ENCODE results near the gene CCDC91. TPM values are rescaled to one million over a fixed set of nuclear protein-coding genes. Genes with fewer than 3 reads are reported as not detected.
"Not testable (repeated sequence)": the region's sequence is repeated elsewhere in the genome, so short reads cannot be mapped to it uniquely, and the experiment has no call there.

The CCDC91 gene
- total RNA-seq, 1 donor from 2014 or later: 23.2 TPM

DNA sequence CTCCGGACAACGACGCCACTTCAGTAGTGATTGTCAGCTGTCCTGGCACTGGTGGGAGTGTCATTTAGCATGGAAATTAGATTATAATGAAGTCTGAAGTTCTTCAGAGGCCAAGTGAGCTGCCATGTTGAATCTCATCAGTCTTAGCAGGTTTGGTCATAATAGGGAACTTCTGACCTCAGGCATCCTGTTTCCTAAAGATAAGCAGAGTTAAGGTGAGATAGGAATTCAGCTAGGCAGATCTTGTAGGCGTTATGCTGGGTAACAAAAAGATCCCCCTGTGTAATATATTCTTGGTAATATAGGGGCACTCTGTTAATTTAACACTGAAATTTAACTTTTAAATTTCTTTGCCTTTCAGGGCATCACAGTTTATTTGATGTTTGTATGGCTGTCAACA lies 137.5 kb downstream of the CCDC91 start:
- no peak overlapping the region for H3K27ac Mint-ChIP-seq
- no peaks in the 10 kb centered on the region for H3K4me1 Mint-ChIP-seq (ENCODE audit: unreplicated experiment)
- no peak overlapping the region for H3K4me3 Mint-ChIP-seq
- TF ChIP-seq, protein P1, sequence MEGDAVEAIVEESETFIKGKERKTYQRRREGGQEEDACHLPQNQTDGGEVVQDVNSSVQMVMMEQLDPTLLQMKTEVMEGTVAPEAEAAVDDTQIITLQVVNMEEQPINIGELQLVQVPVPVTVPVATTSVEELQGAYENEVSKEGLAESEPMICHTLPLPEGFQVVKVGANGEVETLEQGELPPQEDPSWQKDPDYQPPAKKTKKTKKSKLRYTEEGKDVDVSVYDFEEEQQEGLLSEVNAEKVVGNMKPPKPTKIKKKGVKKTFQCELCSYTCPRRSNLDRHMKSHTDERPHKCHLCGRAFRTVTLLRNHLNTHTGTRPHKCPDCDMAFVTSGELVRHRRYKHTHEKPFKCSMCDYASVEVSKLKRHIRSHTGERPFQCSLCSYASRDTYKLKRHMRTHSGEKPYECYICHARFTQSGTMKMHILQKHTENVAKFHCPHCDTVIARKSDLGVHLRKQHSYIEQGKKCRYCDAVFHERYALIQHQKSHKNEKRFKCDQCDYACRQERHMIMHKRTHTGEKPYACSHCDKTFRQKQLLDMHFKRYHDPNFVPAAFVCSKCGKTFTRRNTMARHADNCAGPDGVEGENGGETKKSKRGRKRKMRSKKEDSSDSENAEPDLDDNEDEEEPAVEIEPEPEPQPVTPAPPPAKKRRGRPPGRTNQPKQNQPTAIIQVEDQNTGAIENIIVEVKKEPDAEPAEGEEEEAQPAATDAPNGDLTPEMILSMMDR (conservative IDR thresholded peaks at IDR 0.05): no peak
- H3K9me3 Mint-ChIP-seq: no peaks in the 10 kb centered on the region
- DNase-seq (ENCODE audit: extremely low spot score, unreplicated experiment): no peak
- H3K36me3 Mint-ChIP-seq: peaks cover 18% of the 10 kb centered on the region
- H3K27me3 Mint-ChIP-seq: no peaks in the 10 kb centered on the region

DNA sequence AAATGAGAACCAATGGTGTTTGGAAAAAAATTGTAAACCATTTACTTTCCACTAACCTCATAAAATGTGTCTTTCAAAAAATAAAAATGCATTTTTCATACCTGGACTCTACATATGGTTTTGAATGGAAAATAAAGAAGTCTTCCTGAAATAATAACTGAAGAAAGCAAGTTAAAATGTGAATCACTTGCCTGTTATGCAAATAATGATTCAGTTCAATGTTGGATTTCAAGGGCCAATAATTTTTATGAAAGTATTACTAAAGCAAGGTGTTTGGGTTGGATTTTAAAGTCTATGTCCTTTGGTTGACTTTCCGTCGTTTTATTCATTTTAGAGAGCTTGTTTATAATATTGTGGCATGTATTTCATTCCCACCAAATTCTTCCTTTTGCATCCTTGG lies 138.7 kb downstream of the CCDC91 start:
- no peak for DNase-seq (ENCODE audit: extremely low spot score, unreplicated experiment)
- H3K9me3 Mint-ChIP-seq: peaks cover 6% of the 10 kb centered on the region
- H3K36me3 Mint-ChIP-seq: peaks cover 21% of the 10 kb centered on the region
- H3K4me1 Mint-ChIP-seq (ENCODE audit: unreplicated experiment): no peaks in the 10 kb centered on the region
- H3K27me3 Mint-ChIP-seq: no peaks in the 10 kb centered on the region
- H3K27ac Mint-ChIP-seq: no peak overlapping the region
- TF ChIP-seq, protein P1 (conservative IDR thresholded peaks at IDR 0.05): no peak
- no peak overlapping the region for H3K4me3 Mint-ChIP-seq

DNA sequence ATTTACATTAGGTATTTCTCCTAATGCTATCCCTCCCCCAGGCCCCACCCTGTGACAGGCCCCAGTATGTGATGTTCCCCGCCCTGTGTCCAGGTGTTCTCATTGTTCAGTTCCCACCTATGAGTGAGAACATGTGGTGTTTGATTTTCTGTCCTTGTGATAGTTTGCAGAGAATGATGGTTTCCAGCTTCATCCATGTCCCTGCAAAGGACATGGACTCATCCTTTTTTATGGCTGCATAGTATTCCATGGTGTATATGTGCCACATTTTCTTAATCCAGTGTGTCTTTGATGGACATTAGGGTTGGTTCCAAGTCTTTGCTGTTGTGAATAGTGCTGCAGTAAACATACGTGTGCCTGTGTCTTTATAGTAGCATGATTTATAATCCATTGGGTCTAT lies 139.5 kb downstream of the CCDC91 start:
- not testable (repeated sequence) for H3K27me3 Mint-ChIP-seq; H3K4me1 Mint-ChIP-seq (ENCODE audit: unreplicated experiment); H3K9me3 Mint-ChIP-seq; DNase-seq (ENCODE audit: extremely low spot score, unreplicated experiment); H3K4me3 Mint-ChIP-seq; H3K27ac Mint-ChIP-seq
- H3K36me3 Mint-ChIP-seq: peaks cover 23% of the 10 kb centered on the region

DNA sequence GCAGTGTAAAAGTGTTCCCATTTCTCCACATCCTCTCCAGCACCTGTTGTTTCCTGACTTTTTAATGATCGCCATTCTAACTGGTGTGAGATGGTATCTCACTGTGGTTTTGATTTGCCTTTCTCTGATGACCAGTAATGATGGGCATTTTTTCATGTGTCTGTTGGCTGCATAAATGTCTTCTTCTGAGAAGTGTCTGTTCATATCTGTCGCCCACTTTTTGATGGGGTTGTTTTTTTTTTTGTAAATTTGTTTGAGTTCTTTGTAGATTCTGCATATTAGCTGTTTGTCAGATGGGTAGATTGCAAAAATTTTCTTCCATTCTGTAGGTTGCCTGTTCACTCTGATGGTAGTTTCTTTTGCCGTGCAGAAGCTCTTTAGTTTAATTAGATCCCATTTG lies 140.0 kb downstream of the CCDC91 start:
- H3K4me3 Mint-ChIP-seq; H3K9me3 Mint-ChIP-seq; H3K27ac Mint-ChIP-seq; H3K4me1 Mint-ChIP-seq (ENCODE audit: unreplicated experiment); H3K27me3 Mint-ChIP-seq; DNase-seq (ENCODE audit: extremely low spot score, unreplicated experiment): not testable (repeated sequence)
- H3K36me3 Mint-ChIP-seq: peaks cover 23% of the 10 kb centered on the region

DNA sequence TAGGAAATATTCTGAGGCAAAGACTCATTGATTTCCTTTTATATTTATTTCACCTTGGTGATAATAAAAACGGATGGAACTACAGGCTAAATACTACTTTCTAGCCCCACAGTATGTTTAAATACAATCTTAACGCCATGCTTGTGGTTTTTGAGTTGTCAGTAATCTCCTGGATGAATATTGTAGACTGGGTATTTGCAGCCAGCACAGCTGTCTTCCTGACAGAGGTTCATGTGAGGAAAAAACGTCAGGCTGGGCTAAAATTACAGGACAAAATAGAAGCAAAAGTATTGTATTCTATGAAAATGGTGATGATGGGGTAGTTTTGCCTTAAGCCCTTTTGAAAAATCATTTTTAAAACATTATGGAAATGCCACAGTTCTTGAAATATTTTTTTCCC lies 140.9 kb downstream of the CCDC91 start:
- Mint-ChIP-seq H3K4me1 (ENCODE audit: unreplicated experiment) (no peaks in the 10 kb centered on the region), H3K27me3 (no peaks in the 10 kb centered on the region), H3K9me3 (peaks cover 7% of the 10 kb centered on the region), H3K36me3 (peaks cover 23% of the 10 kb centered on the region), H3K27ac (no peak overlapping the region), H3K4me3 (no peak overlapping the region)
- DNase-seq (ENCODE audit: extremely low spot score, unreplicated experiment): no peak
- TF ChIP-seq, protein P1 (conservative IDR thresholded peaks at IDR 0.05): no peak

DNA sequence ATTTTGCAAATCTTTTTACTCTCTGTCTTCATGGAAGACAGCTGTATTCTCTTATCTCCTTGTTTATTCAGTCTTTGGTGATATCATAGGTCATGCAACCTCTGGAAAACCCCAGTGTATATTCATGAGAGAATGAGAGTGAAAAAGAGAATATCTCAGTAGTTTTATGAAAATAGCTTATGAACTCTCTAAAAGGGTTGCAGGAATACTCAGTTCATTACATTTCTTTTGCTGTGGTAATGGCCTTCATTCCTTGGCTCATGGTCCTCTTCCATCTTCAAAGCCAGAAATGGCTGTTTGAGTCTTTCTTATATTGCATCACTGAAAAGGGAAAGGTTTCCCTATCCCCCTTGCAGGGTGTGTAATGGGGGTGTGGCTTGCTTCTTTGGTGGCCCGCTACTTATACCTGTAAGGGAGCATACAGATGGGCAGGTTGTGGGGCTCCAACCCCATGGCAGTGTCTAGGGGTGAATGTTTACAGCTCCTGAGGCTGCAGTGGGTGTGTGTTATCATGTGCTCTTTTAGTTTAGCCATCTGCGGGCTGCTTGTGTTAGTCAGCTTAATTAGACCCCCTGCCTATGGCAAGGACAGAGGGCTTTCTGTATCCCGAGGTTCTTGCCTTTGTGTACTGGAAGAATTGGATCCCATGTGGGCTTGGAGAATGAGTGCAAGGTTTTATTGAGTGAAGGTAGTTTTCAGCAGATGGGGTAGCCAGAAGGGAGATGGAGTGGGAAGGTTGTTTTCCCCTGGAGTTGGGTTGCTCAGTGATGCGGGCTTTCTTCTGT lies 150.2 kb downstream of the CCDC91 start:
- TF ChIP-seq, protein P1 (conservative IDR thresholded peaks at IDR 0.05): no peak

More for the DNA sequence above, 150.2 kb downstream of the CCDC91 start:
- no peaks in the 10 kb centered on the region for H3K4me1 Mint-ChIP-seq (ENCODE audit: unreplicated experiment)
- H3K27me3 Mint-ChIP-seq: no peaks in the 10 kb centered on the region
- no peak overlapping the region for H3K4me3 Mint-ChIP-seq
- H3K36me3 Mint-ChIP-seq: peaks cover 29% of the 10 kb centered on the region
- no peaks in the 10 kb centered on the region for H3K9me3 Mint-ChIP-seq
- DNase-seq (ENCODE audit: extremely low spot score, unreplicated experiment): no peak
- H3K27ac Mint-ChIP-seq: no peak overlapping the region

Data from type B pancreatic cell (in vitro differentiated cells).